ENCODE data around the gene NUDC. TPM values are rescaled to one million over a fixed set of nuclear protein-coding genes. Genes with fewer than 3 reads are reported as not detected.

Gene NUDC
- total RNA-seq, 2 donors from 2014 or later, result 103 to 120 TPM

DNA sequence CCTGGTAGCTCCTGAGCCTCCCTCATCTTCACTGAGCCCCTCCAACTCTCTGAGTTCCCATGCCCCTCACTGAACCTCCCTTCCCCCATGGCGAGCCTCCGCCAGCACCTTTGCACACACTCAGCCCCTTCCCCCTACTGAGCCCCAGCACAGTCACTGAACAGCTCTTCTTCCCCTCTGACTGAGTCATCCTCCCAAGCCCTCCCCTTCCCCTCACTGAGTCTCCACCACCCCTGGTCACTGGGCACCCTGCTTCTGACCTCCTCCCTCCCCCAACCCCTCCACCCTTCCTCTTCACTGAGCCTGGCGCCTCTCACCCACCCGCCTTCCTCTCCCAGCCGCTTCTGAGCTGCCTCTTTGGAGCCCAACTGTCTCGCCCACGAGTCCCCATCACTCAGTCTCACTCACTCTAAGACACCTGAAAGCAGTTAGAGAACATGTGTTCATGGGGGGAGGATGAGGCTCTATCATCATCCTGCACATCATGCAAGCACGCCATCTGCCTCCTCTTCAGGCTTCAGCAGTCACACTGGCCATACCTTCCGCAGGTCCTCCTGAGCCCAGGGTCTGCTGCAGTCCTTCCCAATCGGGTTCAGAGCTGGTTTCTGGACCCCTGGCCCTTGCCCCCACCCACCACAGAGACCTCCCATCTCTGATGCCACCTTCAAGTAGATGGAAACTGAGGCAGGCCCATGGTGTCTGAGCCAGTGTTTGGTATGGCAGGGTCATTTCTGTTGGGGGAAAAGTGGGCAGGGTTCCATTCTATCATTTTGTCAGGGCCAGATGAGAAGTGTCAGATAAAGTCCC, 70.0 kb downstream of the NUDC start:
- Mint-ChIP-seq H3K4me1 (peaks cover 29% of the 10 kb centered on the region), H3K4me3 (no peak overlapping the region), H3K27me3 (ENCODE audit: insufficient read depth) (peaks cover 16% of the 10 kb centered on the region), H3K9me3 (no peaks in the 10 kb centered on the region), H3K36me3 (ENCODE audit: low read depth) (peaks cover under 1% of the 10 kb centered on the region), H3K27ac (no peak overlapping the region)
- H3K4me3 ChIP-seq (ENCODE audit: low read length), result no peak overlapping the region
- no peak for TF ChIP-seq CTCF (conservative IDR thresholded peaks at IDR 0.05)
- DNase-seq, result peak; percentile 65
- 55 to 81% methylated on average over 2 to 10 of the region's 10 CpGs for WGBS, 2 experiments (ENCODE audit: insufficient coverage in 1 of 2, insufficient read length in 1 of 2)
- H3K27me3 ChIP-seq (ENCODE audit: control insufficient read depth, insufficient read depth, low read length, poor library complexity, severe bottlenecking), result no peaks in the 10 kb centered on the region
- H3K36me3 ChIP-seq (ENCODE audit: control insufficient read depth, insufficient read depth, low read length), result no peaks in the 10 kb centered on the region
- H3K27ac ChIP-seq (ENCODE audit: low read depth, low read length), result no peak overlapping the region
- H3K4me1 ChIP-seq (ENCODE audit: control insufficient read depth, insufficient read depth, low read length), result peaks cover 11% of the 10 kb centered on the region
- H3K9me3 ChIP-seq (ENCODE audit: control insufficient read depth, low read length), result no peaks in the 10 kb centered on the region
- H3K9ac ChIP-seq (ENCODE audit: extremely low read depth, low read length, poor library complexity, severe bottlenecking), result no peak overlapping the region

DNA sequence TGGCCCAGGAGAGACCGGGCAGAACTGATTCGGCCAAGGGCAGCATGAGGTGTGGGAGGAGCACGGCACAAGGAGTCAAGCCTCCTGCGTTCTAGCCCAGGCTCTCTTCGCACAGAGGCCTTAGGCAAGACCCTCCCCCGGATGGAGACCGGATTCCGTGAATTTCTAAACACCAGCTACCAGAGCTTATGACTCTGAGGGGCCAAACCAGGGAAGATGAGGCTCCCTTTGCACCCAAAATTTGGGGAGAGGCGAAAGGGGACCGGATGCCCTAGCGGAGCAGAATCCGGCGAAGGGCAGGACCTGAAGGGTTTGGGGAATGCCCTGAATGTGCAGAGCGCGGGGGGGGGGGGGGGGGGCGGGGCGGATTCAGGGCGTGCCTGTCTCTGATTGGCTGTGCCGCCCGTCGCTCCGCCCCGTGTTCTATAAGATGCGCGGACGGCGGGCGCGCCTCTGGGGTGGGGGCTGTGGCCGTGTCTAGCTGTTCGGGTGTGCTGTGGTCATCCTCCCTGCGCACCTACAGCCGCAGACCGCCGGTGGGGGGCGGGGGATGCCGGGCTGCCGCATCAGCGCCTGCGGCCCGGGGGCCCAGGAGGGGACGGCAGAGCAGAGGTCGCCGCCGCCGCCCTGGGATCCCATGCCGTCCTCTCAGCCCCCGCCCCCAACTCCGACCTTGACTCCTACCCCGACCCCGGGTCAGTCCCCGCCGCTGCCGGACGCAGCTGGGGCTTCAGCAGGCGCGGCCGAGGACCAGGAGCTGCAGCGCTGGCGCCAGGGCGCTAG, 71.9 kb downstream of the NUDC start, which contains the start of gene TRNP1:
TSS of gene TRNP1 (plus strand) at position 456 of the 783 bp plus-strand sequence. CDS start at position 551, 95 bp downstream.
- no peaks in the 10 kb centered on the region for H3K9me3 ChIP-seq (ENCODE audit: control insufficient read depth, low read length)
- Mint-ChIP-seq H3K4me3 (peak within 1 kb of the TSS; percentile 75), H3K27me3 (ENCODE audit: insufficient read depth) (peaks cover 16% of the 10 kb centered on the region), H3K9me3 (no peaks in the 10 kb centered on the region), H3K27ac (peak within 1 kb of the TSS; percentile 86), H3K36me3 (ENCODE audit: low read depth) (peaks cover 2% of the 10 kb centered on the region), H3K4me1 (peaks cover 41% of the 10 kb centered on the region)
- TF ChIP-seq CTCF (conservative IDR thresholded peaks at IDR 0.05), result no peak
- peak; percentile 97 for DNase-seq
- peak within 1 kb of the TSS; percentile 47 for H3K9ac ChIP-seq (ENCODE audit: extremely low read depth, low read length, poor library complexity, severe bottlenecking)
- H3K27ac ChIP-seq (ENCODE audit: low read depth, low read length), result no peak within 1 kb of the TSS
- H3K4me3 ChIP-seq (ENCODE audit: low read length), result peak within 1 kb of the TSS; percentile 86
- peaks cover 11% of the 10 kb centered on the region for H3K4me1 ChIP-seq (ENCODE audit: control insufficient read depth, insufficient read depth, low read length)
- no peaks in the 10 kb centered on the region for H3K36me3 ChIP-seq (ENCODE audit: control insufficient read depth, insufficient read depth, low read length)
- H3K27me3 ChIP-seq (ENCODE audit: control insufficient read depth, insufficient read depth, low read length, poor library complexity, severe bottlenecking), result no peaks in the 10 kb centered on the region
- 0 to 1% methylated on average over 14 to 56 of the region's 61 CpGs for WGBS, 2 experiments (ENCODE audit: insufficient coverage in 1 of 2, insufficient read length in 1 of 2)

DNA sequence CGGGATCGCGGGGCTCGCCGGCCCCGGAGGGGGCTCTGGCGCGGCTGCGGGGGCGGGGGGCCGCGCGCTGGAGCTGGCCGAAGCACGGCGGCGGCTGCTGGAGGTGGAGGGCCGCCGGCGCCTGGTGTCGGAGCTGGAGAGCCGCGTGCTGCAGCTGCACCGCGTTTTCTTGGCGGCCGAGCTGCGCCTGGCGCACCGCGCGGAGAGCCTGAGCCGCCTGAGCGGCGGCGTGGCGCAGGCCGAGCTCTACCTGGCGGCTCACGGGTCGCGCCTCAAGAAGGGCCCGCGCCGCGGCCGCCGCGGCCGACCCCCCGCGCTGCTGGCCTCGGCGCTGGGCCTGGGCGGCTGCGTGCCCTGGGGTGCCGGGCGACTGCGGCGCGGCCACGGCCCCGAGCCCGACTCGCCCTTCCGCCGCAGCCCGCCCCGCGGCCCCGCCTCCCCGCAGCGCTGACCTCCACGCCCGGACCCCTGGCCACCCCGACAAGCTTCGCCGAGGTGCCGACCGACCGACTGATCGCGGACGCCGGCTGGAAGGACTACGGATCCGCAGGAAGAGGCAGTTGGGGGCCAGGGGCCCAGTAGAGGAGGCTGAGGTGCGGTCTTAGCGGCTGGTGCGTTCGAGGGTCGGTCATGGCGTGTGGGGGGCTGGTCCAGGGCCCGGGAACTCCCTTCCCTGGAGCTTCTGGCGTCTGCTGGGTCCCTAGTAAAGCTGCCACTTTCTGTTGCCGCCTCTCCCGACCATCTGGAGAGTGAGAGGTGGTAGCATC, 72.7 kb downstream of the NUDC start:
- H3K4me1 ChIP-seq (ENCODE audit: control insufficient read depth, insufficient read depth, low read length), result peaks cover 14% of the 10 kb centered on the region
- TF ChIP-seq CTCF (conservative IDR thresholded peaks at IDR 0.05), result no peak
- no peaks in the 10 kb centered on the region for H3K9me3 ChIP-seq (ENCODE audit: control insufficient read depth, low read length)
- Mint-ChIP-seq H3K36me3 (ENCODE audit: low read depth) (peaks cover 2% of the 10 kb centered on the region), H3K27ac (peak overlapping the region; percentile 86), H3K27me3 (ENCODE audit: insufficient read depth) (peaks cover 16% of the 10 kb centered on the region), H3K4me1 (peaks cover 48% of the 10 kb centered on the region), H3K4me3 (peak overlapping the region; percentile 75), H3K9me3 (no peaks in the 10 kb centered on the region)
- no peaks in the 10 kb centered on the region for H3K36me3 ChIP-seq (ENCODE audit: control insufficient read depth, insufficient read depth, low read length)
- no peak overlapping the region for H3K27ac ChIP-seq (ENCODE audit: low read depth, low read length)
- no peaks in the 10 kb centered on the region for H3K27me3 ChIP-seq (ENCODE audit: control insufficient read depth, insufficient read depth, low read length, poor library complexity, severe bottlenecking)
- peak overlapping the region; percentile 47 for H3K9ac ChIP-seq (ENCODE audit: extremely low read depth, low read length, poor library complexity, severe bottlenecking)
- DNase-seq, result peak; percentile 67
- peak overlapping the region; percentile 86 for H3K4me3 ChIP-seq (ENCODE audit: low read length)
- 0 to 1% methylated on average over 36 to 97 of the region's 97 CpGs for WGBS, 2 experiments (ENCODE audit: insufficient coverage in 1 of 2, insufficient read length in 1 of 2)

All from endodermal cell (in vitro differentiated cells).